Activated CD4-positive, alpha-beta T cell treated with anti-CD3 and anti-CD28 coated beads, Interleukin-2, amount 10 ng/mL, durations not matched to agents 7 days and 5 days (primary cell): Measurements from ENCODE around the gene COMMD3. TPM values are rescaled to one million over a fixed set of nuclear protein-coding genes. Genes with fewer than 3 reads are reported as not detected.
A peak's percentile ranks its signal among the peaks of the same experiment; 100 is the strongest.

Experiments
- CTCF ChIA-PET: fragments of 350-600 bp; sonication (Branson Sonifier 250); formaldehyde crosslinking; loops from one replicate; lab custom pipeline; 2021; ENCODE audit warnings: antibody characterized with exemption; lab: Charles Lee
- POLR2A ChIA-PET: fragments of 350-600 bp; sonication (Branson Sonifier 250); formaldehyde crosslinking; loops from one replicate; lab custom pipeline; 2021; ENCODE audit warnings: antibody characterized with exemption; lab: Charles Lee
- DNase-seq: peaks from one replicate; pipeline ENCODE4 v3.0.0-alpha.2; 2020
- H3K27ac Mint-ChIP-seq: one replicate; pipeline ENCODE4 v1.8.0; 2021; ENCODE audit warnings: mild to moderate bottlenecking, moderate library complexity, mixed read lengths
- H3K27me3 Mint-ChIP-seq: one replicate; pipeline ENCODE4 v1.8.0; 2021; ENCODE audit warnings: mixed read lengths
- H3K36me3 Mint-ChIP-seq: one replicate; pipeline ENCODE4 v1.8.0; 2021; ENCODE audit warnings: low read depth, mixed read lengths
- H3K4me1 Mint-ChIP-seq: one replicate; pipeline ENCODE4 v1.8.0; 2021; ENCODE audit warnings: mixed read lengths
- H3K4me3 Mint-ChIP-seq: one replicate; pipeline ENCODE4 v1.8.0; 2021; ENCODE audit warnings: mild to moderate bottlenecking, moderate library complexity, mixed read lengths
- H3K9me3 Mint-ChIP-seq: one replicate; pipeline ENCODE4 v1.8.0; 2021; ENCODE audit warnings: mixed read lengths
- total RNA-seq, 2 experiments: library from RNA; stranded (reverse); gene quantifications; one replicate each; pipeline ENCODE4 v1.2.3, GENCODE V29; 2021

COMMD3 gene
- total RNA-seq, 2 experiments from 2014 or later = 58.9 to 68.8 TPM

DNA sequence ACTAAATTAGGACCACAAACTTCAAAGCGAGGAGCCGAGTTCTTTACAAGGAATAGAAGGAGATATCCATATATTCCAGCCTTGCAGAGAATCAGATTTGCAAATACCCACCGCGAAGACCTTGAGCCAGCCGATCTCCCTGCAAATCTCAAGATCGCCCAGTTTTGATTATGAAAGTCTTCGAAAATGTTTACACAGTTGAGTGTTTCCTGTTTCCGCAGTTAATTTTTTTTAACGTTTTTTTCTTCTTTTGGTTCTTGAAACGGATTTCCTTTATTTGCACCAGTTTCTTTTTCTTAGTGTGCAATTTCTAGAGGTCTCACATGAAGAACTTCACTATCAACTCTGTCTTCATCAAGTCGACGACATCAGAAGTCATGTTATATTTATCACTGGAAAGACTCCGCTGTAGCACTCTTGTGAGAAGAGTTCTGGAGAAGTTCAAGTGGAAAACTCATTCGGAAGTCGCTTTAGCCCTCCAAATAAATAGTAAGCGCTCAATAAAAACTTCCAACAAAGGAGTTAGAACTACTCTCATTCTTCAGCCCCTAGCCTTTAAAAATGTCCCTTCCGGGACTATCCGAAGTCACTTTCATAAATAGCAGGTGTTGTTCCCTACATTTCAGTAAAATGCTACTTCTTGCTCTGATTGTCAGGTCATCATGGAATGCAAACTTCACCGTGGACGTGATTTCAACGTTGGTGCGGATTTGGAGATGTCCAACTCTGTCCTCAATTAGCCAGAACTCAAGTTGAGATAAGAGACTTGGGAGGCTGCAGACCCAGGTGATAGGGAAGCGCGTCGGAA, 17.2 kb downstream of the COMMD3 start:
- H3K36me3 Mint-ChIP-seq = peaks cover 21% of the 10 kb centered on the region
- H3K27ac Mint-ChIP-seq = peak overlapping the region; percentile 84
- ChIA-PET CTCF (no interaction called here), POLR2A (no interaction called here)
- peaks cover 3% of the 10 kb centered on the region for H3K9me3 Mint-ChIP-seq
- H3K4me3 Mint-ChIP-seq = peak overlapping the region; percentile 66
- peaks cover 42% of the 10 kb centered on the region for H3K4me1 Mint-ChIP-seq
- H3K27me3 Mint-ChIP-seq = peaks cover 35% of the 10 kb centered on the region
- DNase-seq = no peak

- peak overlapping the region; percentile 84 for H3K27ac Mint-ChIP-seq
- DNase-seq = no peak
- peaks cover 41% of the 10 kb centered on the region for H3K27me3 Mint-ChIP-seq
- peaks cover 48% of the 10 kb centered on the region for H3K4me1 Mint-ChIP-seq
- POLR2A ChIA-PET = no interaction called here
- CTCF ChIA-PET = no interaction called here
- peak overlapping the region; percentile 66 for H3K4me3 Mint-ChIP-seq
- peaks cover 3% of the 10 kb centered on the region for H3K9me3 Mint-ChIP-seq
- peaks cover 21% of the 10 kb centered on the region for H3K36me3 Mint-ChIP-seq
Measured at GRCh38 chr10:22333975-22334282, 17.7 kb downstream of the COMMD3 start.

GRCh38 chr10:22334414-22335172, 18.4 kb downstream of the COMMD3 start:
- DNase-seq = no peak
- ChIA-PET CTCF (interaction anchor here (0.6 to 0.9 kb wide), 2 partner anchors 8 to 375 kb away, joined by 3 read pairs; no protein-coding TSS in a partner anchor), POLR2A (no interaction called here)
- H3K36me3 Mint-ChIP-seq = peaks cover 15% of the 10 kb centered on the region
- H3K27ac Mint-ChIP-seq = peak overlapping the region; percentile 85
- H3K9me3 Mint-ChIP-seq = peaks cover 3% of the 10 kb centered on the region
- H3K27me3 Mint-ChIP-seq = peaks cover 48% of the 10 kb centered on the region
- H3K4me3 Mint-ChIP-seq = peak overlapping the region; percentile 69
- H3K4me1 Mint-ChIP-seq = peaks cover 53% of the 10 kb centered on the region

DNA sequence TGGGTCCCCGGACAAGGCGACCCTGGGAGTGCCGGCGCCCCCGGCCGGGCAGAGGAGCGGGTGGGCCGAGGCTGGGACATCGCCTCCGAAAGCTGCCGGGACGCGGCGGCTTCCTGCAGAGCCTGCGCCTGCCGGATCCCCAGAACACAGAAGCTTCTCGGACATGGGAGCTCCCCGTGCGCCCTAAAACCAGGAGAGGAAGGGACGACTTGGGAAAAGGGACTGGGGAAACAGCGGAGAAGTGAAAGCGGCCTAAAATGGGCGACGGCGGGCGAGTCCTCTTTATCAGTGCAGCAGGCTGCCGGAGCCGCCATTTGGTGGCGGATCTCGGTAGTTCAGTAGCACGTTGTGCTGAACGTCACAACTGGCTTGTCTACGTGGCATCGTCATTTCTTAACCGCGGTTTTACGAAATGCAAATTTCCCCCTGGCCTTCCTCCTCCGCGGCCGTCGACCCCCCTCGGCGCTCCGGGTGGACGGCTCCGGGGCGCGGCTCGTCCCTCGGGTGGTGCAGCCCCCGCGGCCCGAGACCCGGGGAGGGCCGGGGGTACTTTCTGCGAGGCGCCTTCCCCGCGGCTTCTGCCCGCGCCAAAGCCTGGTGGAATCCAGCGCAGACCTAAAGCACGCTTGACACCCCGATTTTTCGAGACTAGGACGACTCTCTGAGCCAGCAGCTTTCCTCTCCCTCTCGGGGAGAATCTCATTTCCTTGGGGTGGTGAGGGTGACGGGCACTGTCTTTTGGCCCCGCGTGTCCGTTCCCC, 19.2 kb downstream of the COMMD3 start:
- Mint-ChIP-seq H3K9me3 (peaks cover 3% of the 10 kb centered on the region), H3K36me3 (peaks cover 11% of the 10 kb centered on the region), H3K4me1 (peaks cover 60% of the 10 kb centered on the region), H3K4me3 (peak overlapping the region; percentile 69), H3K27me3 (peaks cover 53% of the 10 kb centered on the region), H3K27ac (peak overlapping the region; percentile 85)
- DNase-seq = peak; percentile 69
- POLR2A ChIA-PET = no interaction called here
- CTCF ChIA-PET = interaction anchor here (0.9 kb wide), 1 partner anchor 9 kb away, joined by 3 read pairs; no protein-coding TSS in a partner anchor

GRCh38 chr10:22338185-22338900, 22.2 kb downstream of the COMMD3 start:
- H3K27me3 Mint-ChIP-seq = peaks cover 71% of the 10 kb centered on the region
- DNase-seq = no peak
- peaks cover 3% of the 10 kb centered on the region for H3K9me3 Mint-ChIP-seq
- peaks cover 54% of the 10 kb centered on the region for H3K4me1 Mint-ChIP-seq
- H3K27ac Mint-ChIP-seq = no peak overlapping the region
- ChIA-PET CTCF (interaction anchor here (0.8 to 1.2 kb wide), 3 partner anchors 19 to 84 kb away, joined by 3 to 4 read pairs (median 3); partner anchors contain the start of gene COMMD3), POLR2A (interaction anchor here (0.6 kb wide), 2 partner anchors 16 to 26 kb away, joined by 3 read pairs; no protein-coding TSS in a partner anchor)
- H3K4me3 Mint-ChIP-seq = peak overlapping the region; percentile 13
- H3K36me3 Mint-ChIP-seq = peaks cover 8% of the 10 kb centered on the region

DNA sequence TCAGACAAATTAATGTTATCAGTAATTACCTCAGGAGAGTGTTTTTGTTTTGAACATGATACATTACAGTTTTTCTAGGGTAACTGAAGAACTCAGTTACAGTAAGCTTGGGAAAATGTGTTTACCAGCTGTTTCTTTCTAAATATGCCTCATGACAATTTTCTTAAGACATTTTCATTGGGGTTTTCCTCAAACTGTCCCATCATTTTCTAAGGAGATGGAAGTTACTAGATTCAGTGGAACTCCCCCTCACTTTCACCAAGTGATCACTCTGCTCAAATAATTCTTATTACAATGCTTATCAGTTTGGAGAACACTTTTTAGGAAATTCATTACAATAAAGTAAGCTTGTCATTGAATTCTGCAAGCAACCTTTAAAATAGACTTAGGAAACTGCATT, 22.7 kb downstream of the COMMD3 start:
- Mint-ChIP-seq H3K27me3 (peaks cover 73% of the 10 kb centered on the region), H3K9me3 (no peaks in the 10 kb centered on the region), H3K4me3 (peak overlapping the region; percentile 13), H3K36me3 (peaks cover 2% of the 10 kb centered on the region), H3K27ac (no peak overlapping the region), H3K4me1 (peaks cover 48% of the 10 kb centered on the region)
- no peak for DNase-seq
- ChIA-PET POLR2A (interaction anchor here (0.6 kb wide), 2 partner anchors 17 to 27 kb away, joined by 3 read pairs; no protein-coding TSS in a partner anchor), CTCF (interaction anchor here (1.0 to 1.2 kb wide), 2 partner anchors 19 to 23 kb away, joined by 3 to 4 read pairs; partner anchors contain the start of gene COMMD3)

- no peak for DNase-seq
- ChIA-PET POLR2A (interaction anchor here (0.5 to 0.8 kb wide), 3 partner anchors 36 to 381 kb away, joined by 3 to 5 read pairs (median 4); no protein-coding TSS in a partner anchor), CTCF (interaction anchor here (0.6 to 1.5 kb wide), 9 partner anchors 10 to 346 kb away, joined by 3 to 6 read pairs (median 3); no protein-coding TSS in a partner anchor)
- peak overlapping the region; percentile 87 for H3K4me3 Mint-ChIP-seq
- H3K27ac Mint-ChIP-seq = peak overlapping the region; percentile 94
- H3K9me3 Mint-ChIP-seq = no peaks in the 10 kb centered on the region
- H3K27me3 Mint-ChIP-seq = peaks cover 82% of the 10 kb centered on the region
- peaks cover 54% of the 10 kb centered on the region for H3K4me1 Mint-ChIP-seq
- peaks cover 8% of the 10 kb centered on the region for H3K36me3 Mint-ChIP-seq
Measured at GRCh38 chr10:22339761-22340328, 23.7 kb downstream of the COMMD3 start.

GRCh38 chr10:22340329-22341189, 24.4 kb downstream of the COMMD3 start:
- peak overlapping the region; percentile 87 for H3K4me3 Mint-ChIP-seq
- no peaks in the 10 kb centered on the region for H3K9me3 Mint-ChIP-seq
- CTCF ChIA-PET = interaction anchor here (0.6 to 1.5 kb wide), 8 partner anchors 9 to 347 kb away, joined by 3 to 4 read pairs (median 3); no protein-coding TSS in a partner anchor
- POLR2A ChIA-PET = interaction anchor here (0.6 to 0.8 kb wide), 2 partner anchors 35 to 96 kb away, joined by 4 to 5 read pairs; no protein-coding TSS in a partner anchor
- H3K4me1 Mint-ChIP-seq = peaks cover 51% of the 10 kb centered on the region
- peak overlapping the region; percentile 94 for H3K27ac Mint-ChIP-seq
- H3K36me3 Mint-ChIP-seq = peaks cover 6% of the 10 kb centered on the region
- DNase-seq = peak; percentile 62
- peaks cover 82% of the 10 kb centered on the region for H3K27me3 Mint-ChIP-seq

GRCh38 chr10:22341190-22341925, 25.2 kb downstream of the COMMD3 start:
- H3K9me3 Mint-ChIP-seq = no peaks in the 10 kb centered on the region
- peak overlapping the region; percentile 67 for H3K4me3 Mint-ChIP-seq
- peaks cover 7% of the 10 kb centered on the region for H3K36me3 Mint-ChIP-seq
- CTCF ChIA-PET = interaction anchor here (1.1 to 1.3 kb wide), 2 partner anchors 28 to 348 kb away, joined by 3 read pairs; no protein-coding TSS in a partner anchor
- H3K27me3 Mint-ChIP-seq = peaks cover 83% of the 10 kb centered on the region
- peaks cover 55% of the 10 kb centered on the region for H3K4me1 Mint-ChIP-seq
- no peak for DNase-seq
- POLR2A ChIA-PET = no interaction called here
- H3K27ac Mint-ChIP-seq = peak overlapping the region; percentile 75

- Mint-ChIP-seq H3K9me3 (no peaks in the 10 kb centered on the region), H3K27ac (no peak overlapping the region), H3K4me1 (peaks cover 51% of the 10 kb centered on the region), H3K4me3 (peak overlapping the region; percentile 67), H3K27me3 (peaks cover 82% of the 10 kb centered on the region), H3K36me3 (peaks cover 8% of the 10 kb centered on the region)
- CTCF ChIA-PET = interaction anchor here (1.1 kb wide), 1 partner anchor 349 kb away, joined by 3 read pairs; no protein-coding TSS in a partner anchor
- DNase-seq = no peak
- POLR2A ChIA-PET = no interaction called here
Measured at GRCh38 chr10:22341926-22342196, 25.7 kb downstream of the COMMD3 start.
